ENCODE measurements around the gene SEPTIN8. TPM values are rescaled to one million over a fixed set of nuclear protein-coding genes. Genes with fewer than 3 reads are reported as not detected.

The SEPTIN8 gene
- total and polyA plus RNA-seq, 10 of the 15 experiments (the other 5 are each of a cell fraction or from before 2014, with no cell fraction given), result 6.1 to 96.1 (median 29.4) TPM

DNA sequence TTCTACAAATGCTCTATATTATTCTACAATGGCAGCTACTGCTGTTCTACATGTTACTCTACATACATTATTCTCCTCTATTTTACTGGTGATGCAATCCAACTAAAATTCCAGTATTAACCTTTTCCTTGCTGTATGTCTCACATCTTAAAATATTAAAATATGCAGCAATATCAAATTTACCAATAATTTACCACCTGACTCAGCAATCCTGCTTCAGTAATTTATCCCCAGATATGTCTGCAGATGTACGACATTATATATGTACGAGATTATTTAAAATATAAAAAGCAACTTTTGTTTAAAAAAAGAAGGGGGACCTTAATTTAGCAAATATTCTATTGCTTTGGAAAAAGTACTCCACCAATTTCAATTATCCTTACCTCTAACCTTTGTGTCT, 51.3 kb downstream of the SEPTIN8 start (continued):
- no peak for TF ChIP-seq TCF3 (IDR thresholded peaks at IDR 0.05; ENCODE audit: borderline replicate concordance, insufficient read depth, low read depth, low read length)

DNA sequence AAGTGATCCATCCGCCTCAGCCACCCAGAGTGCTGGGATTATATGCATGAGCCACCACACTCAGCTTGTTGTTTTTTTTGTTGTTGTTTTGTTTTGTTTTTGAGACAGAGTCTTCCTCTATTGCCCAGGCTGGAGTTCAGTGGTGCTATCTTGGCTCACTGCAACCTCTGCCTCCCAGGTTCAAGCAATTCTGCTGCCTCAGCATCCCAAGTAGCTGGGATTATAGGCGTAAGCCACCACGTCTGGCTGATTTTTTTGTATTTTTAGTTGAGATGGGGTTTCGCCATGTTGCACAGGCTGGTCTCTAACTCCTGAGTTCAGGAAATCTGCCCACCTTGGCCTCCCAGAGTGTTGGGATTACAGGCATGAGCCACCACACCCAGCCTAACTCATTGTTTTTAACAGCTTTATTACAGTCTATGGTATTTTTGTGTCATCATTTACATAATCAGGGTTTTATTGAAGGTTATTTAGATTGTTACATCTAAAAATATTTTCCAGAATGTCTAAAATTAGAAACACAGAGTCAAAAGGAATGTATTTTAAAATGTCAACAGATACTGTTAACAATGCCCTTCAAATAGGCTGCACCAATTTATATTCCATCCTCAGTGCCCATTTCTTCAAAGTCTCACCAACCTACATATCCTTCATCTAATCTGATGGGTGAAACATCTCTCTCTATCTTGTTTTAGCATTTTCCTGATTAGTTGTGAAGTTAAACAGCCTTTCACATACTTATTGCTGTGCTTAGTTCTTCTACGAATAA, 58.3 kb downstream of the SEPTIN8 start:
- peaks cover 0 to 3% of the 10 kb centered on the region in 2 experiments; a peak in 2 of 4 replicates for H3K36me3 ChIP-seq (ENCODE audit: control insufficient read depth in 2 of 2, insufficient read depth in 2 of 2, low read length in 1 of 2)
- ChIA-PET RAD21 (ENCODE audit: unreplicated experiment) (interaction anchor here (1.2 to 1.4 kb wide), 3 partner anchors 8 to 101 kb away, joined by 3 to 5 read pairs (median 4); no protein-coding TSS in a partner anchor), CTCF (interaction anchor here (0.7 to 1.9 kb wide), 3 partner anchors 9 to 19 kb away, joined by 3 to 6 read pairs (median 6); no protein-coding TSS in a partner anchor), SMC1A (ENCODE audit: uncharacterized antibody, unreplicated experiment) (interaction anchor here (1.0 to 4.5 kb wide), 10 partner anchors 8 to 101 kb away, joined by 3 to 33 read pairs (median 4); partner anchors contain the start of gene IL4), POLR2A (interaction anchor here (0.6 to 1.8 kb wide), 3 partner anchors 15 to 70 kb away, joined by 3 to 12 read pairs (median 4); no protein-coding TSS in a partner anchor)
- no peaks in the 10 kb centered on the region for H3K79me2 ChIP-seq (ENCODE audit: control insufficient read depth, insufficient read depth, low read length)
- TF ChIP-seq, protein P1, sequence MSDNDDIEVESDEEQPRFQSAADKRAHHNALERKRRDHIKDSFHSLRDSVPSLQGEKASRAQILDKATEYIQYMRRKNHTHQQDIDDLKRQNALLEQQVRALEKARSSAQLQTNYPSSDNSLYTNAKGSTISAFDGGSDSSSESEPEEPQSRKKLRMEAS (IDR thresholded peaks at IDR 0.05; ENCODE audit: low read depth, low read length), result no peak
- no peak for TF ChIP-seq IKZF1 (conservative IDR thresholded peaks at IDR 0.05)
- TF ChIP-seq CHD4 (IDR thresholded peaks at IDR 0.05), result no peak
- TF ChIP-seq, protein P2, sequence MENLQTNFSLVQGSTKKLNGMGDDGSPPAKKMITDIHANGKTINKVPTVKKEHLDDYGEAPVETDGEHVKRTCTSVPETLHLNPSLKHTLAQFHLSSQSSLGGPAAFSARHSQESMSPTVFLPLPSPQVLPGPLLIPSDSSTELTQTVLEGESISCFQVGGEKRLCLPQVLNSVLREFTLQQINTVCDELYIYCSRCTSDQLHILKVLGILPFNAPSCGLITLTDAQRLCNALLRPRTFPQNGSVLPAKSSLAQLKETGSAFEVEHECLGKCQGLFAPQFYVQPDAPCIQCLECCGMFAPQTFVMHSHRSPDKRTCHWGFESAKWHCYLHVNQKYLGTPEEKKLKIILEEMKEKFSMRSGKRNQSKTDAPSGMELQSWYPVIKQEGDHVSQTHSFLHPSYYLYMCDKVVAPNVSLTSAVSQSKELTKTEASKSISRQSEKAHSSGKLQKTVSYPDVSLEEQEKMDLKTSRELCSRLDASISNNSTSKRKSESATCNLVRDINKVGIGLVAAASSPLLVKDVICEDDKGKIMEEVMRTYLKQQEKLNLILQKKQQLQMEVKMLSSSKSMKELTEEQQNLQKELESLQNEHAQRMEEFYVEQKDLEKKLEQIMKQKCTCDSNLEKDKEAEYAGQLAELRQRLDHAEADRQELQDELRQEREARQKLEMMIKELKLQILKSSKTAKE (IDR thresholded peaks at IDR 0.05; ENCODE audit: low read depth, poor library complexity, severe bottlenecking), result no peak
- TF ChIP-seq SUPT20H (IDR thresholded peaks at IDR 0.05; ENCODE audit: borderline replicate concordance, control insufficient read depth, low read depth, low read length), result no peak
- TF ChIP-seq BCL11A (IDR thresholded peaks at IDR 0.05; ENCODE audit: low read depth, low read length), result no peak
- H3K9ac ChIP-seq (ENCODE audit: control insufficient read depth, insufficient read depth, low read length), result no peak overlapping the region
- ATAC-seq (no peak; the same call in 2 of the 3 replicates), DNase-seq (ENCODE audit: low read depth, low spot score) (no peak), FAIRE-seq (no peak)
- H3K4me1 ChIP-seq (ENCODE audit: control insufficient read depth, insufficient read depth, low read length), result no peaks in the 10 kb centered on the region
- no peak overlapping the region for H2AFZ ChIP-seq (ENCODE audit: control insufficient read depth, low read depth, low read length)
- 99% methylated on average over 5 of the region's 5 CpGs for WGBS (ENCODE audit: insufficient coverage, insufficient replicate concordance, low lambda C conversion rate, missing lambda C conversion rate)
- H3K9me3 ChIP-seq (replicated peaks; ENCODE audit: control insufficient read depth, insufficient read depth, low read length), result no peaks in the 10 kb centered on the region
- H3K27ac ChIP-seq (ENCODE audit: control insufficient read depth, insufficient read depth), result no peak overlapping the region
- H3K4me2 ChIP-seq (ENCODE audit: control insufficient read depth, insufficient read depth), result no peak overlapping the region
- BruUV-seq (replicated peaks), result TSS peak; percentile 3
- intact Hi-C loops (cut with micrococcal nuclease; ENCODE audit: unreplicated experiment), result no loop called here
- H4K20me1 ChIP-seq (ENCODE audit: control insufficient read depth, insufficient read depth), result no peaks in the 10 kb centered on the region
- no peaks in the 10 kb centered on the region for H3K27me3 ChIP-seq (replicated peaks in 1 of 2; ENCODE audit: control insufficient read depth in 2 of 2, insufficient read depth in 2 of 2, low read length in 1 of 2)
- in situ Hi-C loops (cut with MboI), result no loop called here
- no peak overlapping the region for H3K4me3 ChIP-seq

All from GM12878 (cell line).